Trophoblast cell (in vitro differentiated cells and primary cell): Measurements from ENCODE around the gene SOX30.

Experiments
- DNase-seq, 2 donors: peaks; one replicate each; pipeline ENCODE4 v3.0.0-alpha.2; 2016
- H2AFZ ChIP-seq: 2 replicates; pipeline ENCODE4 v1.6.1; 2013; ENCODE audit warnings: low read length, moderate library complexity, mild to moderate bottlenecking; ENCODE audit not compliant: insufficient read depth, poor library complexity
- H2AK5ac ChIP-seq: 2 replicates; pipeline ENCODE4 v1.6.1; 2013; ENCODE audit warnings: mild to moderate bottlenecking, low read length
- H2BK120ac ChIP-seq: 2 replicates; pipeline ENCODE4 v1.6.1; 2013; ENCODE audit warnings: low read length, mild to moderate bottlenecking, moderate library complexity; ENCODE audit not compliant: insufficient read depth, poor library complexity
- H2BK12ac ChIP-seq: 2 replicates; pipeline ENCODE4 v1.6.1; 2013; ENCODE audit warnings: mild to moderate bottlenecking, low read length, moderate library complexity
- H2BK5ac ChIP-seq: 2 replicates; pipeline ENCODE4 v1.6.1; 2013; ENCODE audit warnings: low read length, low read depth, moderate library complexity, mild to moderate bottlenecking; ENCODE audit not compliant: poor library complexity
- H3K14ac ChIP-seq: 2 replicates; pipeline ENCODE4 v1.6.1; 2013; ENCODE audit warnings: mild to moderate bottlenecking, low read length
- H3K18ac ChIP-seq: 2 replicates; pipeline ENCODE4 v1.6.1; 2013; ENCODE audit warnings: mild to moderate bottlenecking, low read length
- H3K23ac ChIP-seq: 2 replicates; pipeline ENCODE4 v1.6.1; 2013; ENCODE audit warnings: low read length
- H3K27ac ChIP-seq: 2 replicates; pipeline ENCODE4 v1.5.1; 2013; ENCODE audit warnings: low read depth, mild to moderate bottlenecking, inconsistent platforms, low read length, moderate library complexity
- H3K27me3 ChIP-seq: 2 replicates; pipeline ENCODE4 v1.6.1; 2013; ENCODE audit warnings: inconsistent platforms, mild to moderate bottlenecking, low read length, moderate library complexity; ENCODE audit not compliant: insufficient read depth
- H3K36me3 ChIP-seq, 2 experiments: 1 replicate in 1 of 2; 2 replicates in 1 of 2; pipeline ENCODE4 v1.6.1; 2013; ENCODE audit warnings: low read length in 2 of 2, mild to moderate bottlenecking in 2 of 2, moderate library complexity in 1 of 2; ENCODE audit not compliant: insufficient read depth in 2 of 2, control insufficient read depth in 1 of 2
- H3K4ac ChIP-seq: 2 replicates; pipeline ENCODE4 v1.6.1; 2013; ENCODE audit warnings: low read depth, mild to moderate bottlenecking, low read length, moderate library complexity
- H3K4me1 ChIP-seq, 2 experiments: 1 replicate in 1 of 2; 2 replicates in 1 of 2; pipeline ENCODE4 v1.6.1; 2013; ENCODE audit warnings: low read length in 2 of 2, mild to moderate bottlenecking in 2 of 2, moderate library complexity in 1 of 2; ENCODE audit not compliant: insufficient read depth in 2 of 2, control insufficient read depth in 1 of 2
- H3K4me2 ChIP-seq: 2 replicates; pipeline ENCODE4 v1.6.1; 2013; ENCODE audit warnings: inconsistent platforms, mild to moderate bottlenecking, low read length, moderate library complexity
- H3K4me3 ChIP-seq: 2 replicates; pipeline ENCODE4 v1.5.1; 2013; ENCODE audit warnings: mild to moderate bottlenecking, low read depth, low read length, inconsistent platforms
- H3K79me1 ChIP-seq: one replicate; pipeline ENCODE4 v1.6.1; 2013; ENCODE audit warnings: low read length
- H3K79me2 ChIP-seq: 2 replicates; pipeline ENCODE4 v1.6.1; 2013; ENCODE audit warnings: low read length, mild to moderate bottlenecking; ENCODE audit not compliant: control insufficient read depth, insufficient read depth, poor library complexity
- H3K9ac ChIP-seq: 2 replicates; pipeline ENCODE4 v1.6.1; 2013; ENCODE audit warnings: mild to moderate bottlenecking, low read length
- H3K9me3 ChIP-seq: 2 replicates; pipeline ENCODE4 v1.6.1; 2013; ENCODE audit warnings: low read depth, mild to moderate bottlenecking, control low read depth, inconsistent platforms, low read length; ENCODE audit not compliant: insufficient read depth
- H4K12ac ChIP-seq: 2 replicates; pipeline ENCODE4 v1.6.1; 2013; ENCODE audit warnings: low read depth, mild to moderate bottlenecking, low read length, moderate library complexity
- H4K8ac ChIP-seq: 2 replicates; pipeline ENCODE4 v1.6.1; 2013; ENCODE audit warnings: low read depth, mild to moderate bottlenecking, low read length, moderate library complexity
- H4K91ac ChIP-seq: one replicate; pipeline ENCODE4 v1.6.1; 2013; ENCODE audit warnings: low read depth, mild to moderate bottlenecking, low read length, moderate library complexity
- WGBS: extraction: QIAGEN DNeasy Blood & Tissue Kit; methylation state at CpG from one replicate; pipeline ENCODE4 v1.1.7; 2013; ENCODE audit warnings: missing lambda C conversion rate; ENCODE audit not compliant: insufficient read length, insufficient coverage; ENCODE audit errors: extremely low coverage; 5-methylcytosine and 5-hydroxymethylcytosine counted together

SOX30 gene

DNA sequence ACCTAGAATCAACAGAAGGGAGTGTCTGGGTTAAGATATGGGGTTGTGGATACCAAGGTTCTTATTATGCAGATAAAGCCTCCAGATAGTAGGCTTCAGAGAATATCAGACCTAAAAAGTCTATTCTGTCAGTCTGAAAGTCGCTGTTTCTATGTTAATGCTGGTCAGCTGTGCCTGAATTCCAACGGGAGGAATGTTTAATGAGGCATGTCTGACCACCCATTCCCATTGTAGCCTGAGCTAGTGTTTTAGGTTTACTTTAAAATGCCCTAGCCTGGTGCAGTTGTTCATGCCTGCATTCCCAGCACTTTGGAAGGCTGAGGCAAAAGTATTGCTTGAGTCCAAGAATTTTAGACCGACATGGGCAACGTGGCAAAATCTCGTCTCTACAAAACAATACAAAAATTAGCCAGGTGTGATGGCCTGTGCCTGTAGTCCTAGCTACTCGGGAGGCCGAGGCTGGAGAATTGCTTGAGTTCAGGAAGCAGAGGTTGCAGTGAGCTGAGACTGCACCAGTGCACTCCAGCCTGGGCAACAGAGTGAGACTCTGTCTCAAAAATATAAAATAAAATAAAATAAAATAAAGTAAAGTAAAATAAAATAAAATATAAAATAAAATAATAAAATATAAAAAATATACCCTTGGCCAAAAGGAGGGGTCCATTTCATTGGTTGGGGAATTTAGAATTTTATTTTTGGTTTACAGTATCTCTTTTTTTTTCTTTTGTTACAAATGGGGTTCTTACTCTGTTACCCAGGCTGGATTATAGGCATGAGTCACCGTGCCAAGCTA, 7.8 kb upstream of the SOX30 start:
- H4K8ac ChIP-seq: no peak overlapping the region
- H3K4me3 ChIP-seq: no peak overlapping the region
- no peak overlapping the region for H3K4me2 ChIP-seq
- H3K27me3 ChIP-seq: no peaks in the 10 kb centered on the region
- no CpG with 5 or more reads among the region's 8 CpGs for WGBS
- H3K9me3 ChIP-seq: no peaks in the 10 kb centered on the region
- no peak overlapping the region for H4K91ac ChIP-seq
- no peak overlapping the region for H3K23ac ChIP-seq
- H2BK120ac ChIP-seq: no peak overlapping the region
- H4K12ac ChIP-seq: no peak overlapping the region
- no peak overlapping the region for H3K4ac ChIP-seq
- H2AK5ac ChIP-seq: no peak overlapping the region
- DNase-seq: no peak
- no peak overlapping the region for H2BK12ac ChIP-seq
- H3K14ac ChIP-seq: no peak overlapping the region
- no peak overlapping the region for H3K18ac ChIP-seq
- H3K79me1 ChIP-seq: no peaks in the 10 kb centered on the region
- no peak overlapping the region for H2BK5ac ChIP-seq
- no peak overlapping the region for H3K27ac ChIP-seq
- H3K9ac ChIP-seq: no peak overlapping the region
- no peaks in the 10 kb centered on the region for H3K4me1 ChIP-seq
- H2AFZ ChIP-seq: no peak overlapping the region
- no peaks in the 10 kb centered on the region for H3K36me3 ChIP-seq
- no peaks in the 10 kb centered on the region for H3K79me2 ChIP-seq

DNA sequence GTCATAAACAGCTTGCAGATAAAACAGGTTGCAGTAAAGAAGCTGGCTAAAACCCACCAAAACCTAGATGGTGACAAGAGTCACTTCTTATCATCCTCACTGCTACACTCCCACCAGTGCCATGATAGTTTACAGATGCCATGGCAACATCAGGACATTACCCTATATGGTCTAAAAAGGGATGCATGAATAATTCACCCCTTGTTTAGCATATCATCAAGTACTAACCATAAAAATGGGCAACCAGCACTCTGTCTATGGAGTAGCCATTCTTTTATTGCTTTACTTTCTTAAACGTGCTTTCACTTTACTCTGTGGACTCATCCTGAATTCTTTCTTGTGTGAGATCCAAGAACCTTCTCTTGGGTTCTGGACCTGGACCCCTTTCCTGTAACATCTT, 6.7 kb upstream of the SOX30 start:
- no peak overlapping the region for H3K23ac ChIP-seq
- no peaks in the 10 kb centered on the region for H3K36me3 ChIP-seq
- no peak overlapping the region for H3K27ac ChIP-seq
- H2BK120ac ChIP-seq: no peak overlapping the region
- H2BK12ac ChIP-seq: no peak overlapping the region
- H4K91ac ChIP-seq: no peak overlapping the region
- no peaks in the 10 kb centered on the region for H3K4me1 ChIP-seq
- no peak overlapping the region for H2AK5ac ChIP-seq
- no peaks in the 10 kb centered on the region for H3K27me3 ChIP-seq
- H3K4me2 ChIP-seq: no peak overlapping the region
- H3K79me2 ChIP-seq: no peaks in the 10 kb centered on the region
- H3K9me3 ChIP-seq: no peaks in the 10 kb centered on the region
- no peak overlapping the region for H4K8ac ChIP-seq
- no peak for DNase-seq
- H2BK5ac ChIP-seq: no peak overlapping the region
- no peak overlapping the region for H3K4ac ChIP-seq
- H4K12ac ChIP-seq: no peak overlapping the region
- no peak overlapping the region for H3K18ac ChIP-seq
- H2AFZ ChIP-seq: no peak overlapping the region
- WGBS: no CpG with 5 or more reads among the region's 1 CpG
- H3K14ac ChIP-seq: no peak overlapping the region
- H3K79me1 ChIP-seq: no peaks in the 10 kb centered on the region
- no peak overlapping the region for H3K9ac ChIP-seq
- no peak overlapping the region for H3K4me3 ChIP-seq

DNA sequence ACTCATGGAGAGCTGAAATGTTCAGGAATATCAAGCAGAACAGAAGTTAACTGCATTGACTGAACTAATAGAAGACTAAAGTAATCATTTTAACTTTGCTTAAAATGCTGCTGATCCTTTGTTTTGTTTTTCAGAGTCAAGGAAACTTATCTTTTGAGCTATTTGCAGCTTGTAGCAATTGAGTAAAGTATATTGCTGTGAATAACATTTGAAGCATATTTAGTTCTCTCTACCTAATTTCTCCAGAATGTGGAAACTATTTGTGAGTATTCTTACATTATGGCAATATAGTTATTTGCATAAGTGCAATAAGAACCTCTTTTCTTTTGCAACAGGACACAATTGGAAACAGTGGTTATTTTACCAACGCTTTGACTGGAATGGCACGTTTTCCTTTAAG, 5.3 kb upstream of the SOX30 start:
- Histone ChIP-seq H3K27me3 (no peaks in the 10 kb centered on the region), H3K9me3 (peaks cover 1% of the 10 kb centered on the region), H2AK5ac (no peak overlapping the region), H3K4ac (no peak overlapping the region), H2BK120ac (no peak overlapping the region), H3K36me3 (no peaks in the 10 kb centered on the region), H3K27ac (no peak overlapping the region), H3K14ac (no peak overlapping the region), H3K23ac (no peak overlapping the region), H2BK12ac (no peak overlapping the region), H2BK5ac (no peak overlapping the region), H3K4me2 (no peak overlapping the region), H4K8ac (no peak overlapping the region), H4K91ac (no peak overlapping the region), H3K4me3 (no peak overlapping the region), H3K18ac (no peak overlapping the region), H3K9ac (no peak overlapping the region), H3K79me1 (no peaks in the 10 kb centered on the region), H4K12ac (no peak overlapping the region), H2AFZ (no peak overlapping the region), H3K4me1 (no peaks in the 10 kb centered on the region), H3K79me2 (no peaks in the 10 kb centered on the region)
- WGBS: no CpG with 5 or more reads among the region's 2 CpGs
- no peak for DNase-seq

DNA sequence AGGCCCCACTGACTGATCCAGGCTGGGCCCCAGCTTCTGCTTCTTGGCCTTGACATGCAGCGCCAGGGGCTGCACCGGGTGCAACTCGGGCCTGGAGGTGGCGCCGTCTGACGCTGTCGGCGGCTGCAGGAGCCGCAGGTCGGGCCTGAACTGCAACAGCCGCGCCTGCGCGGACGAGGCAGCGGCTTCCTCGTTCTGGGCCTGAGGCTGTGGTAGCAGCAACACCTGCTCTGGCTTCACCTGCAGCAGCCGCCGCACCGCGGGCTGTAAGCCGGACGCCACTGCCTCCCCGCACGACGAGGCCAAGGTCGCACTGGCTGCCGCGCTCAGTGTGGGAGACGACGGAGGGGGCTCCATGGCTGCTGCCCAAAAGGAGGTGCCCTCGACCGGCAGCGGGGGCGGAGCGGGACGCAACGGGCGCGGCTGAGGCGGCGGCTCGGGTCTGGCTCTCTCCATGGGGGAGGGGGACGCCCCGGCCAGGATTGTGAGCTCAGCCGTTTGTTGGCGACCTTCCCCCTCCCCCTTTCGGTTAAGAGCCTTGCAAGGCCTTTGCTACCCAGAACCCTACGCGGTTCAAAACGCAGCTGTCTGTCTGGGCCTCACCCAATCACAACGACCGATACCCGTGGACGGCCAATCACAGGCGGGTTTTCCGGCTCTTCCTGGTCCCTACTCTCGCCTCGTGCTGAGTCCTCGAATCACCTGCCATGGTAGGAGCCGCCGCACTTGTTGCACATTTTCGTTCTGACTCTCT, 438 bp downstream of the SOX30 start:
- Histone ChIP-seq H2BK120ac (no peak overlapping the region), H3K4me1 (peaks cover 0 to 2% of the 10 kb centered on the region in 2 experiments), H3K18ac (no peak overlapping the region), H3K4me3 (peak overlapping the region; percentile 61), H3K79me2 (no peaks in the 10 kb centered on the region), H3K79me1 (no peaks in the 10 kb centered on the region), H3K27ac (no peak overlapping the region), H3K36me3 (no peaks in the 10 kb centered on the region), H3K9me3 (peaks cover 8% of the 10 kb centered on the region), H3K4ac (no peak overlapping the region), H3K27me3 (no peaks in the 10 kb centered on the region), H2AK5ac (no peak overlapping the region), H3K9ac (no peak overlapping the region), H3K14ac (no peak overlapping the region), H4K91ac (no peak overlapping the region), H4K12ac (no peak overlapping the region), H2BK12ac (no peak overlapping the region), H4K8ac (no peak overlapping the region), H2AFZ (no peak overlapping the region), H2BK5ac (no peak overlapping the region), H3K23ac (no peak overlapping the region), H3K4me2 (peak overlapping the region; percentile 74)
- DNase-seq: peak; percentile 95 to 97
- no CpG with 5 or more reads among the region's 63 CpGs for WGBS
